Osteocyte (in vitro differentiated cells): Measurements from ENCODE around the gene RBM15B. TPM values are rescaled to one million over a fixed set of nuclear protein-coding genes. Genes with fewer than 3 reads are reported as not detected.

Experiments used
- DNase-seq: peaks from one replicate; pipeline ENCODE4 v3.0.0; 2021; ENCODE audit warnings: mixed read lengths; ENCODE audit not compliant: unreplicated experiment; ENCODE audit errors: extremely low spot score
- H3K27ac Mint-ChIP-seq: one replicate; pipeline ENCODE4 v1.8.0; 2021; ENCODE audit warnings: mild to moderate bottlenecking, mixed read lengths; ENCODE audit not compliant: unreplicated experiment
- H3K27me3 Mint-ChIP-seq: one replicate; pipeline ENCODE4 v1.8.0; 2021; ENCODE audit warnings: mixed read lengths; ENCODE audit not compliant: unreplicated experiment
- H3K36me3 Mint-ChIP-seq: one replicate; pipeline ENCODE4 v1.8.0; 2021; ENCODE audit warnings: mixed read lengths; ENCODE audit not compliant: unreplicated experiment
- H3K4me1 Mint-ChIP-seq: one replicate; pipeline ENCODE4 v1.8.0; 2021; ENCODE audit warnings: mixed read lengths; ENCODE audit not compliant: unreplicated experiment
- H3K4me3 Mint-ChIP-seq: one replicate; pipeline ENCODE4 v1.8.0; 2021; ENCODE audit warnings: mild to moderate bottlenecking, moderate library complexity, mixed read lengths; ENCODE audit not compliant: unreplicated experiment
- H3K9me3 Mint-ChIP-seq: one replicate; pipeline ENCODE4 v1.8.0; 2021; ENCODE audit warnings: mixed read lengths; ENCODE audit not compliant: unreplicated experiment
- long read RNA-seq: library from polyadenylated mRNA; unstranded; transcript quantifications from one replicate; pipeline ENCODE4 v2.0.0, GENCODE V29; 2021
- total RNA-seq: library from RNA; stranded (reverse); gene quantifications from 2 replicates; pipeline ENCODE4 v1.2.1, GENCODE V29; 2021
- TF ChIP-seq, protein P1 (sequence below): fragments of 200-600 bp; sonication (generic); IDR thresholded peaks from 2 replicates; pipeline ENCODE4 v1.5.0; 2021; ENCODE audit warnings: antibody characterized with exemption, mild to moderate bottlenecking, moderate library complexity

Gene RBM15B
- total RNA-seq: 50.3 and 53.7 TPM in 2 replicates
- long read RNA-seq, full-length matches to known transcripts: 45 of 45 reads
- long read RNA-seq, partial matches to known transcripts: 0 of 45 reads
- long read RNA-seq, other reads (novel, unspliced or antisense): 0 of 45 reads

DNA sequence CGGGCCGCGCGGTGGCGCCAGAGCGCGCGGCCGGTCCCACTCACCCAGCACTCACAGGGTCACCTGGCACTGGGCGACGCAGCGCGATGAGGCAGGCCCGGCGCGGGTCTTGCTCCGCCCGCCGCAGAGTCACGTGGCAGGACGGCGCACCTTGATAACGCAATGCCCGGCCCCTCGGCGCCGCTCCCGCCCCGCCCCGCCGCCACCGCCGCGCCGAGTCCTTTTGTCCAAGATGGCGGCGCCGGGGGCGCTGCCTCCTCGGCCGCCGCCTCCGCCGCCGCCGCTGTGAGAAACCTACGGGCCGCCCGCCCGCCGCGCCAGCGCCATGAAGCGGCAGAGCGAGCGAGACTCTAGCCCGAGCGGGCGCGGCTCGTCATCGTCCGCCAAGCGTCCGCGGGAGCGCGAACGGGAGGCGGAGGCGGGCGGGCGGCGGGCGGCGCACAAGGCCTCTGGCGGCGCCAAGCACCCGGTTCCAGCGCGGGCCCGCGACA, at the start of gene RBM15B:
Gene RBM15B, plus strand, starts transcription at position 211 of the 491 bp plus-strand sequence. Its CDS starts 115 bp downstream, at position 326.
- Mint-ChIP-seq H3K9me3 (no peaks in the 10 kb centered on the region), H3K4me3 (peak within 1 kb of the TSS; percentile 80), H3K27me3 (no peaks in the 10 kb centered on the region), H3K27ac (peak within 1 kb of the TSS; percentile 84), H3K36me3 (peaks cover 30% of the 10 kb centered on the region), H3K4me1 (peaks cover 50% of the 10 kb centered on the region)
- DNase-seq: peak; percentile 99
- TF ChIP-seq, protein P1, sequence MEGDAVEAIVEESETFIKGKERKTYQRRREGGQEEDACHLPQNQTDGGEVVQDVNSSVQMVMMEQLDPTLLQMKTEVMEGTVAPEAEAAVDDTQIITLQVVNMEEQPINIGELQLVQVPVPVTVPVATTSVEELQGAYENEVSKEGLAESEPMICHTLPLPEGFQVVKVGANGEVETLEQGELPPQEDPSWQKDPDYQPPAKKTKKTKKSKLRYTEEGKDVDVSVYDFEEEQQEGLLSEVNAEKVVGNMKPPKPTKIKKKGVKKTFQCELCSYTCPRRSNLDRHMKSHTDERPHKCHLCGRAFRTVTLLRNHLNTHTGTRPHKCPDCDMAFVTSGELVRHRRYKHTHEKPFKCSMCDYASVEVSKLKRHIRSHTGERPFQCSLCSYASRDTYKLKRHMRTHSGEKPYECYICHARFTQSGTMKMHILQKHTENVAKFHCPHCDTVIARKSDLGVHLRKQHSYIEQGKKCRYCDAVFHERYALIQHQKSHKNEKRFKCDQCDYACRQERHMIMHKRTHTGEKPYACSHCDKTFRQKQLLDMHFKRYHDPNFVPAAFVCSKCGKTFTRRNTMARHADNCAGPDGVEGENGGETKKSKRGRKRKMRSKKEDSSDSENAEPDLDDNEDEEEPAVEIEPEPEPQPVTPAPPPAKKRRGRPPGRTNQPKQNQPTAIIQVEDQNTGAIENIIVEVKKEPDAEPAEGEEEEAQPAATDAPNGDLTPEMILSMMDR: peak; percentile 95

DNA sequence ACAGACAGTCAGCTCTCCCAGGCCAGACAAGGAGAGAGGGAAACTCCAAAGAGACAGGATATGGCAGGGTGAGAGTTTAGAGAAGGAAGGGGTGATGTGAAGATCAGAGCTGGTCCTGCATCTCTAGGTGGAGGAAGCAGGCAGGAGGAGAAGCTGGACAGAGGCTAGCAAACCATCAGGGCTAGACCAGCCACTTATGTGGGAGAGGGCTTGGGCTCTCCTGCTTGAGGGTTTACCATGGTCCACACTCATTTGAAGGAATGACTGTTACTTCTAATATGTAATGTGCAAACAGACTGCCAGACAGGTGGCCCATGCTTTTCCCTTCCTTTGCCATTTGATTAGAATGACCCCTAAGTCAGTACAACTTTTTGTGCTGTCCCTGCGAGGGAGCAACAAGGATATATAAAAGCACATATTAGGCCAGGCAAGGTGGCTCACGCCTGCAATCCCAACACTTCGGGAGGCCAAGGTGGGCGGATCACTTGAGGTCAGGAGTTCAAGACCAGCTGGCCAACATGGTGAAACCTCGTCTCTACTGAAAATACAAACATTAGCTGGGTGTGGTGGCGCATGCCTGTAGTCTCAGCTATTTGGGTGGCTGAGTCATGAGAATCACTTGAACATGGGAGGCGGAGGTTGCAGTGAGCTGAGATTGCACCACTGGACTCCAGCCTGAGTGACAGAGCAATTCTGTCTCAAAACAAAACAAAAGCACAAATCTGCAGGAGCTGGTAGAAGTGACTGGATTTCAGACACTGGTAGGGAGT, 47.0 kb upstream of the RBM15B start:
- no peak overlapping the region for H3K4me3 Mint-ChIP-seq
- H3K27ac Mint-ChIP-seq: peak overlapping the region; percentile 70
- peaks cover 39% of the 10 kb centered on the region for H3K4me1 Mint-ChIP-seq
- DNase-seq: no peak
- no peaks in the 10 kb centered on the region for H3K27me3 Mint-ChIP-seq
- H3K36me3 Mint-ChIP-seq: no peaks in the 10 kb centered on the region
- no peaks in the 10 kb centered on the region for H3K9me3 Mint-ChIP-seq
- TF ChIP-seq, protein P1: no peak

DNA sequence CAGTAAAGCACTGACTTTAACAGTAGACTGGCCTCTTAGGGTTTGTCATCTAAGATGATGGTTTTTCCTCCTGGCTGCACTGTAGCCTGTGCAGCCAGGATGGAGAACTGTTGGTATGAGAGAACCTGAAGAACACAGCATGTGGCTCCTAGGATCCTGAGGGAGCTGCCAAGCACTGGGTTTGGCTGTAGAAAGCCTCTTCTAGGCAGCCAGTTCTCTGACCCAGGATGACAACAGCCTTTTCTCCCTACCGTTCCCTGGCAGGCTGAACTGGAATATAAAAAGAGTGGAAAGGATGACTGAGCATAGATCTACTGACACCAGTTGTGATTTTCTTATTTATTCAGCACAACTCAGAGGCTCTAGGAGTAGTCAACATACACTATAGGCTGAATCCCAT, 40.3 kb upstream of the RBM15B start:
- no peaks in the 10 kb centered on the region for H3K36me3 Mint-ChIP-seq
- TF ChIP-seq, protein P1: no peak
- H3K27ac Mint-ChIP-seq: no peak overlapping the region
- H3K4me1 Mint-ChIP-seq: no peaks in the 10 kb centered on the region
- no peak overlapping the region for H3K4me3 Mint-ChIP-seq
- no peaks in the 10 kb centered on the region for H3K27me3 Mint-ChIP-seq
- no peaks in the 10 kb centered on the region for H3K9me3 Mint-ChIP-seq
- no peak for DNase-seq

DNA sequence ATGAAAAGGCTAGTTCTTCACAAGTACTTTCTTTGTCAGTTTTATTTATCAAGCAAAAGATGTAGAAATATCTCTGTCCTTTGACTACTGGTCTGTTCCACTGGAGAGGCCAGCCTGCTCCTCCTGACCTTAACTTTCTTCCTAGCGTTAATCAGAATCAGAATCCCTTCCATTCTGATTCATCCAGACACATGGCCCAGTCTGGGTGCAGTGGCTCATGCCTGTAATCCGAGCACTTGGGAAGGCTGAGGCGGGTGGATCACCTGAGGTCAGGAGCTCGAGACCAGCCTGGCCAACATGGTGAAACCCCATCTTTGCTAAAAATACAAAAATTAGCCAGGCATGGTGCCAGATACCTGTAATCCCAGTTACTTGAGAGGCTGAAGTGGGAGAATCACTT, 38.0 kb upstream of the RBM15B start:
- H3K27ac Mint-ChIP-seq: no peak overlapping the region
- H3K27me3 Mint-ChIP-seq: no peaks in the 10 kb centered on the region
- no peaks in the 10 kb centered on the region for H3K4me1 Mint-ChIP-seq
- DNase-seq: no peak
- TF ChIP-seq, protein P1: no peak
- no peak overlapping the region for H3K4me3 Mint-ChIP-seq
- H3K9me3 Mint-ChIP-seq: no peaks in the 10 kb centered on the region
- H3K36me3 Mint-ChIP-seq: no peaks in the 10 kb centered on the region

DNA sequence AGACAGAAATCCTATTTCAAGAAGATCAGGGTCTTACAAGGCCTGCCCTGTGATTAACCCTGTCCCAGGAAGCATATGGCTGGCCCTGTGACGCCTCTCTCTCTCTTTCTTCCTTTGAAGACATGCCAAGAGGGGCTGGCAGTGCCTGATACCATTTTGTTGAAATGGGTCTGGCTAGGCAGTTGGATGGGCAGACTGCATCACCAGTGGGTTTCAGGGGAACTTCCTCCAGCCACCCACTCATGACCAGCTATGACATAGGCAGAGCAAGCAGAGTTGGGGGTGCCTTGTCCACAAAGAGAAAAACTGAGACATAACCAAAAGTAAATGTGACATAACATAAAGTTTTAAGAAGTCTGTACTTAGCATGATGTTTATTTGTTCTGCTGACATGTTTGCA, 37.4 kb upstream of the RBM15B start:
- no peak overlapping the region for H3K4me3 Mint-ChIP-seq
- no peak overlapping the region for H3K27ac Mint-ChIP-seq
- no peaks in the 10 kb centered on the region for H3K4me1 Mint-ChIP-seq
- no peaks in the 10 kb centered on the region for H3K36me3 Mint-ChIP-seq
- no peak for DNase-seq
- TF ChIP-seq, protein P1: no peak
- no peaks in the 10 kb centered on the region for H3K27me3 Mint-ChIP-seq
- no peaks in the 10 kb centered on the region for H3K9me3 Mint-ChIP-seq
